GM18951 (cell line): ENCODE results near the gene CCL19.
A peak's percentile ranks its signal among the peaks of the same experiment; 100 is the strongest.

Experiments
- POLR2A ChIP-seq: IDR thresholded peaks from 4 replicates; pipeline ENCODE4 v1.6.1; 2011; ENCODE audit warnings: mild to moderate bottlenecking; ENCODE audit not compliant: insufficient read length, insufficient read depth; ENCODE audit errors: extremely low read depth
- in situ Hi-C: fragments of 300-500 bp; cut with MboI; formaldehyde crosslinking; loops from one replicate; pipeline ENCODE4 v1.12.0; 2022; ENCODE audit warnings: low sequenced_read_pairs, mixed read lengths, inconsistent platforms; ENCODE audit not compliant: unreplicated experiment

The CCL19 gene

DNA sequence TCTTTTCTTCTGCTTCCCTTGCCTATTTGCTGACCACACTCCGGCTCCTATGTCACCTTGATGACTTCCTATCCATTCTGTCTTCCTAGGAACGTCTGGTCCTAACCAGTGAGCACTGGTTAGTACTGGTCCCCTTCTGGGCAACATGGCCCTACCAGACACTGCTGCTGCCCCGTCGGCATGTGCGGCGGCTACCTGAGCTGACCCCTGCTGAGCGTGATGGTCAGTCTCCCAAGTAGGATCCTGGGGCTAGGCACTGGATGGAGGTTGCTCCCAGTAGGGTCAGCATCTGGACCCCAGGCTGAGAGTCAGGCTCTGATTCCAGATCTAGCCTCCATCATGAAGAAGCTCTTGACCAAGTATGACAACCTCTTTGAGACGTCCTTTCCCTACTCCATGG lies 42.4 kb downstream of the CCL19 start:
- TF ChIP-seq POLR2A = no peak
- in situ Hi-C loops = no loop called here

DNA sequence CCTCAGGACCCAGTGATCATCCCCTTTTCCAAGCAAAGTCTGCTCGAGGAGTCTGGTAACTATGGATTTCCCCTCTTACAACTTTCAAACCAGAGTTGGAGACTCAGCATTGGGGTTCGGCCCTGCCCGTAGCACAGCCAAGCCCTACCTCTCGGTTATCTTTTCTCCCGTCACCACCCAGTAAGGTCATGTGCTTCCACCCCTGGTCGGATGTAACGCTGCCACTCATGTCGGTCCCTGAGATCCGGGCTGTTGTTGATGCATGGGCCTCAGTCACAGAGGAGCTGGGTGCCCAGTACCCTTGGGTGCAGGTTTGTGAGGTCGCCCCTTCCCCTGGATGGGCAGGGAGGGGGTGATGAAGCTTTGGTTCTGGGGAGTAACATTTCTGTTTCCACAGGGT lies 43.4 kb downstream of the CCL19 start:
- TF ChIP-seq POLR2A = no peak
- in situ Hi-C loops = no loop called here

DNA sequence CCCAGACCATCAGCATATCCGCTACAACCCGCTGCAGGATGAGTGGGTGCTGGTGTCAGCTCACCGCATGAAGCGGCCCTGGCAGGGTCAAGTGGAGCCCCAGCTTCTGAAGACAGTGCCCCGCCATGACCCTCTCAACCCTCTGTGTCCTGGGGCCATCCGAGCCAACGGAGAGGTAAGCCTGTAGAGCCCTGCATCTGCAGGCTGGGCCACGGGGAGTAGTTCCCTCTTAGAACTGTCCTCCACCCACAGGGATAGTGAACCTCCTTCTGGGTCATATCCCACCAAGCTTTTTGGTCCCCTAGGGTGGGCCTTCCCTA lies 44.0 kb downstream of the CCL19 start:
- in situ Hi-C loops = no loop called here
- no peak for TF ChIP-seq POLR2A

DNA sequence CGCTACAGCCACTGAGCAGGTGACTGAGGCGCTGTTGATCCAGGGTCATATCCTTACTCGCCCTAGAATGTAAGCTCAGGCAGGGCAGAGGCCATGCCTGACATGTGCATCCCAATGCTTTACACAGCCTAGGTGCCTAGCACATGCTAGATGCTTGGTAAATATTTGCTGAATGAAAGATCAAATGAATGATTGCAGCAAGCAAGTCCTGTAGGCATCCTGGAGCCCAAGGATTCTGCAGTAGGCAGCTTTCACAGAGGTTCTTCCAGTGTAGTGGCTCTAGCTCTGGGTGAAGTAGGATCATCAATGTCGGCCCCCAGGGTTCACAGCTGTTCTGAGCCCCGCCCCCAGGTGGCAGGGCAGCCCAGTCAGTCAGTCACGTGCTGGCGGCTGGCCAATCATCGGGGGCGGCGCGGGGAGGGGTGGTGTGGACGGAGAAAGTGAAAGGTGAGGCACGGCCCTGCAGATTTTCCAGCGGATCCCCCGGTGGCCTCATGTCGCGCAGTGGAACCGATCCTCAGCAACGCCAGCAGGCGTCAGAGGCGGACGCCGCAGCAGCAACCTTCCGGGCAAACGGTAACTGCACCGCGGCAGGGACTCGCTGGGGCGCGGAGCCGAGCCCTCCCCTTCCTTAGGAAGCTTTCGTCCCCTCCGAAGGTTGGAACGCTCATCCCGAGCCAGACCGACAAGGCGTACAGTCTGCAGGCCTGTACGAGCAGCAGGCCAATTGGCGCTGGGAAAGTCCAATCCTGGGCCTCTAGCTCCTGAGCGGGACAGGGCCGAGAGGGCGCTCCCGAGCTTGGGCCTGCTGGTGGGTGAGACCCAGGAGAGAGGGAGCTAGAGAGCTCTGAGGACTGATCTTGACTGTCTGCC lies 44.6 kb downstream of the CCL19 start, which contains the start of gene GALT:
GALT (plus strand) TSS at position 465 of the 873 bp plus-strand sequence; CDS start at position 495, 30 bp downstream.
- in situ Hi-C loops = no loop called here
- peak; percentile 82 for TF ChIP-seq POLR2A

DNA sequence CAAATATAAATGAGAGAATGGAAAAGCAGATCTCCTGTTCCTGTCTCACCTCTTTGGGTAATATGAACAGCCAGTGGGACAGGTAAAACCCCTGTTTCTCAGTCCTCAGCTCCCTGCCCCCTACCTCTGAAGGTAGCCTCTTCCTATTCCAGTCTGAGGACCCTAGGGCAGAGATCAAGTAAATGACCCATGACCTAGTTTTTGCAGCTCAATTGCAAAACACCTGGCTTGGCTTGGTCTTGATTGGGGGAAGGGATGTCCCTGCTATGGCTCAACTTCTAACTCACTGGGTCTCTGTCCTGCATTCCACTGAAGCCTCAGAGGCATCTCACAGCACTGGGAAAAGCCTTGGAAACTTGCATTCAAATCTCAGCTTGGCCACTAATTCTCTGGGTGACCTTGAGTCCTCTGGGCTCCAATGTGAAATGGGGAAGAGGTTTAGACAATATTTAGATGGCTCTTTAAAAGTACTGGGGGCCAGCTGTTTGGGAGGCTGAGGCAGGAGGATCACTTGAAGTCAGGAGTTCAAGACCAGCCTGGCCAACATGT lies 46.2 kb downstream of the CCL19 start:
- in situ Hi-C loops = no loop called here
- no peak for TF ChIP-seq POLR2A

DNA sequence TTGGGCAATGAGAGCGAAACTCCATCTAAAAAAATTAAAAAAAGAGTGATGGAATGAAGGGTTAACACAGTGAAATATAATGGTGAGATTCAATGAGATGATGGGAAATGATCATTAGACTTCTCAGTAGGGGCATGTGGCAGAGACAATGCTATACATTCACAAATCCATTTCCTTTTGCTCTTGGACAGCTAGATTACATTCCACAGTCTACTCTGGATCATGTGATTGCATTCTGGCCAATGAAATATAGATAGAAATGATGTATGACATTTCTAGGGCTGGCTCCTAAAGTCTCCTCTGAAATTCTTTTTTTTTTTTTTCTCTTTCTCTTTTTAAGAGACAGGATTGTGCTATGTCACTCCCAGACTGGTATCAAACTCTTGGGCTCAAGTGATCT lies 48.4 kb downstream of the CCL19 start:
- in situ Hi-C loops = no loop called here
- no peak for TF ChIP-seq POLR2A
